ENCODE results near the gene TCTN2. TPM values are rescaled to one million over a fixed set of nuclear protein-coding genes. Genes with fewer than 3 reads are reported as not detected.

The TCTN2 gene
- total RNA-seq, 2 donors from 2014 or later, result 4.5 to 5.0 TPM

Other genes with a start within 250 kb of the TCTN2 start
- 10 to 100 TPM in 1 of 2 donors, 1 to 10 TPM in 1; 9.7 to 12.2 TPM for gene RILPL2, start 234.4 kb upstream of the TCTN2 start, total RNA-seq
- gene SNRNP35, start 213.0 kb upstream of the TCTN2 start, total RNA-seq, result 10 to 100 TPM; 27.3 to 36.9 TPM
- gene RILPL1, start 137.4 kb upstream of the TCTN2 start, total RNA-seq, result 1 to 10 TPM; 2.1 to 2.6 TPM
- 100 to 1,000 TPM; 225 to 270 TPM for gene TMED2, start 86.6 kb upstream of the TCTN2 start, total RNA-seq
- 10 to 100 TPM; 38.7 to 80.0 TPM for gene DDX55, start 69.0 kb upstream of the TCTN2 start, total RNA-seq
- gene EIF2B1, start 37.4 kb upstream of the TCTN2 start, total RNA-seq, result 10 to 100 TPM; 76.5 to 77.8 TPM
- 10 to 100 TPM; 41.6 to 57.4 TPM for gene GTF2H3, start 37.3 kb upstream of the TCTN2 start, total RNA-seq
- 10 to 100 TPM; 37.5 to 92.9 TPM for gene ATP6V0A2, start 41.2 kb downstream of the TCTN2 start, total RNA-seq
- gene DNAH10, start 91.2 kb downstream of the TCTN2 start, total RNA-seq, result under 1 TPM; 0.29 to 0.36 TPM